Measurements from ENCODE around the gene GPER1. TPM values are rescaled to one million over a fixed set of nuclear protein-coding genes. Genes with fewer than 3 reads are reported as not detected.
"Not testable (repeated sequence)": the region's sequence is repeated elsewhere in the genome, so short reads cannot be mapped to it uniquely, and the experiment has no call there.

GPER1 gene
- total RNA-seq, 1 donor from 2014 or later = 1.6 TPM

GRCh38 chr7:1103789-1104515 lies 16.0 kb downstream of the GPER1 start:
- DNase-seq = no peak

GRCh38 chr7:1104516-1105179 lies 16.7 kb downstream of the GPER1 start:
- no peak for DNase-seq

GRCh38 chr7:1105189-1105588 lies 17.3 kb downstream of the GPER1 start:
- DNase-seq = no peak

GRCh38 chr7:1106063-1106792 lies 18.3 kb downstream of the GPER1 start:
- DNase-seq = no peak

GRCh38 chr7:1106793-1107421 lies 19.0 kb downstream of the GPER1 start:
- DNase-seq = no peak

GRCh38 chr7:1108264-1108920 lies 20.5 kb downstream of the GPER1 start:
- no peak for DNase-seq

- no peak for DNase-seq
Measured at GRCh38 chr7:1109581-1110310, 21.8 kb downstream of the GPER1 start.

- no peak for DNase-seq
Measured at GRCh38 chr7:1110358-1110757, 22.4 kb downstream of the GPER1 start.

GRCh38 chr7:1111156-1111555 lies 23.2 kb downstream of the GPER1 start:
- no peak for DNase-seq

GRCh38 chr7:1112109-1112508 lies 24.2 kb downstream of the GPER1 start:
- DNase-seq = no peak

GRCh38 chr7:1112625-1113547 lies 25.0 kb downstream of the GPER1 start:
- no peak for DNase-seq

- no peak for DNase-seq
Measured at GRCh38 chr7:1113548-1113885, 25.6 kb downstream of the GPER1 start.

- DNase-seq = no peak
Measured at GRCh38 chr7:1114088-1114487, 26.2 kb downstream of the GPER1 start.

- DNase-seq = no peak
Measured at GRCh38 chr7:1114505-1114904, 26.6 kb downstream of the GPER1 start.

GRCh38 chr7:1115171-1116045 lies 27.5 kb downstream of the GPER1 start:
- DNase-seq = not testable (repeated sequence)

- DNase-seq = not testable (repeated sequence)
Measured at GRCh38 chr7:1116383-1117008, 28.6 kb downstream of the GPER1 start.

- DNase-seq = no peak
Measured at GRCh38 chr7:1117321-1117928, 29.5 kb downstream of the GPER1 start.

GRCh38 chr7:1119201-1119600 lies 31.3 kb downstream of the GPER1 start:
- DNase-seq = no peak

- DNase-seq = no peak
Measured at GRCh38 chr7:1120791-1121190, 32.9 kb downstream of the GPER1 start.

Data from skin of body (tissue), 2 donors.